Duodenal mucosa (tissue), 2 donors: ENCODE measurements around the gene ADCY1.

ENCODE experiments used
- H3K27ac ChIP-seq: one replicate; pipeline ENCODE4 v1.7.0; 2013; ENCODE audit warnings: low read depth, low read length
- H3K27me3 ChIP-seq, 2 donors: one replicate each; pipeline ENCODE4 v1.7.0; 2013; ENCODE audit warnings: low read length in 2 of 2, control low read depth in 1 of 2; ENCODE audit not compliant: insufficient read depth in 2 of 2, control insufficient read depth in 1 of 2
- H3K36me3 ChIP-seq, 2 donors: one replicate each; pipeline ENCODE4 v1.7.0; 2013; ENCODE audit warnings: low read length in 2 of 2, control low read depth in 1 of 2; ENCODE audit not compliant: insufficient read depth in 2 of 2, control insufficient read depth in 1 of 2
- H3K4me1 ChIP-seq, 2 donors: one replicate each; pipeline ENCODE4 v1.7.0; 2013; ENCODE audit warnings: low read length in 2 of 2, control low read depth in 1 of 2; ENCODE audit not compliant: insufficient read depth in 2 of 2, control insufficient read depth in 1 of 2
- H3K4me3 ChIP-seq, 2 donors: one replicate each; pipeline ENCODE4 v1.7.0; 2013; ENCODE audit warnings: low read length in 2 of 2, low read depth in 1 of 2
- H3K9ac ChIP-seq, 2 donors: one replicate each; pipeline ENCODE4 v1.7.0; 2013; ENCODE audit warnings: low read length in 2 of 2, low read depth in 1 of 2
- H3K9me3 ChIP-seq, 2 donors: one replicate each; pipeline ENCODE4 v1.7.0; 2013; ENCODE audit warnings: low read length in 2 of 2, control low read depth in 1 of 2; ENCODE audit not compliant: control insufficient read depth in 1 of 2

Gene ADCY1

DNA sequence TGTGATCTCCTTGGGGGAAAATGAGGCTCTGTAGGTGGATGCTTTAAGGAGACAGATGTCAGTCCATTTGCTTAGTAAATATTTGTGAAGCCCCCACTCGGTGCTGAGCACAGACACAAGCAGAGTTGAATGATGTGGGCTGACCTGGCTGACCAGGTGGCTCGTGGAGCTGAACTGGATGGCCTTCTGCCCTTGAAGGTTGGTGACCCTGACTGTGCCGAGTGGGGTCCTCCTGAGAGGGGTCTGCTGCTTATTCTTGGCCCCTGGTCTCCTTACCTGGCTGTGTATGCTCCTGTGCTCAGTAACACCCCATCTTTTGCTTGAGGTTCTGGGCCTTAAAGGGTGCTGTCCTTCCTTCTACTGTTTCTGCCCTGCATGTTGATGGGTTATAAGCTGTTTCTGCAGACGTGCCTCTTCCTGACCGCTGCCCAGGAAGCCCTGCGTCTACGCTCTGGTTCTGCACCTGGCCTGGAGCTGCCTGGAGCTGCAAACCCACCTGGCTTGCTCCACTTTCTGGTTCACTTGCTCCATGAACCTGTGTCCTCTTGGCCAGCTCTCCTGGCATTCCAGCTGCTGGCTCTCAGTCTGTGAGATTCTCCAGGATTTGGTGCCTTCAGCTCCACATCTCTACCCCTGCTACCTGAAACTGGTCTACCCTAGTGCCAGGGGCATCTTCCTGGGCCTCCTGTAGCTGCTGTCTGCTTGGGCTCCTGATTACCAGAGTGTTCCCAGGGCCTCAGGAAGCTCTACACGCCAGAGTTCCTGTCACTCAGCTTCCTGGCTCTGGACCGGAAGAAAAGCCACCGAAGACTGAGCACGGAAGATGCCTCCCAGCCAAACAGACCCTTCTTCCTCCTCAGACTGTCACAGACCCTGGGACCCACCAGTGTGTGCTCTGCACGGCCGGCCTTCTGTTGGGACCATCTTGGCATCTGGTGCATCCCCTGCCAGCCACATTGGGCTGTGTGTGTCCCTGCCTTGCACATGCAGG is 76.5 kb downstream of the ADCY1 start:
- Histone ChIP-seq H3K27ac (no peak overlapping the region), H3K9me3 (no peaks in the 10 kb centered on the region), H3K9ac (no peak overlapping the region), H3K36me3 (no peaks in the 10 kb centered on the region), H3K27me3 (no peaks in the 10 kb centered on the region), H3K4me3 (no peak overlapping the region), H3K4me1 (no peaks in the 10 kb centered on the region)

GRCh38 chr7:45651540-45651939 is 77.4 kb downstream of the ADCY1 start:
- Histone ChIP-seq H3K9ac (no peak overlapping the region), H3K36me3 (no peaks in the 10 kb centered on the region), H3K9me3 (no peaks in the 10 kb centered on the region), H3K4me3 (no peak overlapping the region), H3K27ac (no peak overlapping the region), H3K4me1 (no peaks in the 10 kb centered on the region), H3K27me3 (no peaks in the 10 kb centered on the region)

- Histone ChIP-seq H3K27ac (no peak overlapping the region), H3K4me3 (no peak overlapping the region), H3K9me3 (no peaks in the 10 kb centered on the region), H3K36me3 (no peaks in the 10 kb centered on the region), H3K27me3 (no peaks in the 10 kb centered on the region), H3K4me1 (no peaks in the 10 kb centered on the region), H3K9ac (no peak overlapping the region)
Measured at GRCh38 chr7:45652630-45653029, 78.5 kb downstream of the ADCY1 start.

- no peak overlapping the region for H3K4me3 ChIP-seq
- no peaks in the 10 kb centered on the region for H3K9me3 ChIP-seq
- no peaks in the 10 kb centered on the region for H3K4me1 ChIP-seq
- H3K36me3 ChIP-seq, result no peaks in the 10 kb centered on the region
- no peaks in the 10 kb centered on the region for H3K27me3 ChIP-seq
- no peak overlapping the region for H3K27ac ChIP-seq
- no peak overlapping the region for H3K9ac ChIP-seq
Measured at GRCh38 chr7:45653209-45653907, 79.2 kb downstream of the ADCY1 start.

- no peak overlapping the region for H3K9ac ChIP-seq
- H3K27ac ChIP-seq, result no peak overlapping the region
- H3K4me3 ChIP-seq, result no peak overlapping the region
- H3K36me3 ChIP-seq, result no peaks in the 10 kb centered on the region
- no peaks in the 10 kb centered on the region for H3K4me1 ChIP-seq
- H3K27me3 ChIP-seq, result no peaks in the 10 kb centered on the region
- no peaks in the 10 kb centered on the region for H3K9me3 ChIP-seq
Measured at GRCh38 chr7:45654341-45654740, 80.2 kb downstream of the ADCY1 start.

DNA sequence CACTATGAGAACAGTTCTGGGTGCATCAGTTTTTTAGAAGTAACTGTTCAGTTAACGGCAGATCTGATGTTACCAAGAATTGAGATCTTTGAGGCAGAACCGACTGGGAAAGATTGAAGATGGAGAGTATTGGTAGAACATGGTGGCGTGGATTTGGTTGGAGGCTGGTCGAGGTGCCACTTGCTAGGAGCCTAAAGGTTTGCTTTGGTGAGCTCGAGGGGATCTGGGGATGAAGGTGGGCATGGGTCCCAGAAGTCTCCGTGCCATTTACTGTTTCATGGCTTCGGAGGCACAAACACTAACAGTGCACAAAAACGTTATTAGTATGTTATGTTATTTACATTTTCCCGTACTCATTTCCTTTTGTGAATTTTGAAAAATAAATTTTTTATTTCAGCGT is 81.4 kb downstream of the ADCY1 start:
- H3K36me3 ChIP-seq, result no peaks in the 10 kb centered on the region
- no peaks in the 10 kb centered on the region for H3K27me3 ChIP-seq

GRCh38 chr7:45656431-45656830 is 82.3 kb downstream of the ADCY1 start:
- H3K9me3 ChIP-seq, result no peaks in the 10 kb centered on the region

More for the DNA sequence above, 81.4 kb downstream of the ADCY1 start:
- H3K4me3 ChIP-seq, result no peak overlapping the region
- no peak overlapping the region for H3K27ac ChIP-seq
- H3K4me1 ChIP-seq, result no peaks in the 10 kb centered on the region
- no peak overlapping the region for H3K9ac ChIP-seq
- no peaks in the 10 kb centered on the region for H3K9me3 ChIP-seq

GRCh38 chr7:45657136-45657889 is 83.1 kb downstream of the ADCY1 start:
- Histone ChIP-seq H3K27me3 (no peaks in the 10 kb centered on the region), H3K4me1 (no peaks in the 10 kb centered on the region), H3K36me3 (no peaks in the 10 kb centered on the region), H3K9me3 (no peaks in the 10 kb centered on the region), H3K9ac (no peak overlapping the region), H3K4me3 (no peak overlapping the region), H3K27ac (no peak overlapping the region)

More at GRCh38 chr7:45656431-45656830, 82.3 kb downstream of the ADCY1 start:
- Histone ChIP-seq H3K4me1 (no peaks in the 10 kb centered on the region), H3K9ac (no peak overlapping the region), H3K27ac (no peak overlapping the region), H3K4me3 (no peak overlapping the region), H3K27me3 (no peaks in the 10 kb centered on the region), H3K36me3 (no peaks in the 10 kb centered on the region)

GRCh38 chr7:45657890-45658715 is 83.9 kb downstream of the ADCY1 start:
- H3K36me3 ChIP-seq, result no peaks in the 10 kb centered on the region
- H3K27me3 ChIP-seq, result no peaks in the 10 kb centered on the region
- H3K4me3 ChIP-seq, result no peak overlapping the region
- H3K9ac ChIP-seq, result no peak overlapping the region
- H3K27ac ChIP-seq, result no peak overlapping the region
- no peaks in the 10 kb centered on the region for H3K9me3 ChIP-seq
- no peaks in the 10 kb centered on the region for H3K4me1 ChIP-seq
